Measurements from ENCODE around the gene ABCF2. TPM values are rescaled to one million over a fixed set of nuclear protein-coding genes. Genes with fewer than 3 reads are reported as not detected.

The ABCF2 gene
- total and polyA plus RNA-seq, 2 of the 13 experiments (the other 11 are each of a cell fraction or from before 2014, with no cell fraction given): 16.3 to 42.5 TPM

GRCh38 chr7:151232917-151233701 lies 6.1 kb upstream of the ABCF2 start (continued):
- no peak for TF ChIP-seq ZNF263 (CRISPR knock-in tag; IDR thresholded peaks at IDR 0.05)
- TF ChIP-seq NONO (IDR thresholded peaks at IDR 0.05): no peak
- no peak for TF ChIP-seq NONO (CRISPR knock-in tag; conservative IDR thresholded peaks at IDR 0.05)
- TF ChIP-seq RXRA (CRISPR knock-in tag; IDR thresholded peaks at IDR 0.05): 0 out of 2 replicates have a peak, but pooled peaks have one; percentile 9
- TF ChIP-seq, protein P1, sequence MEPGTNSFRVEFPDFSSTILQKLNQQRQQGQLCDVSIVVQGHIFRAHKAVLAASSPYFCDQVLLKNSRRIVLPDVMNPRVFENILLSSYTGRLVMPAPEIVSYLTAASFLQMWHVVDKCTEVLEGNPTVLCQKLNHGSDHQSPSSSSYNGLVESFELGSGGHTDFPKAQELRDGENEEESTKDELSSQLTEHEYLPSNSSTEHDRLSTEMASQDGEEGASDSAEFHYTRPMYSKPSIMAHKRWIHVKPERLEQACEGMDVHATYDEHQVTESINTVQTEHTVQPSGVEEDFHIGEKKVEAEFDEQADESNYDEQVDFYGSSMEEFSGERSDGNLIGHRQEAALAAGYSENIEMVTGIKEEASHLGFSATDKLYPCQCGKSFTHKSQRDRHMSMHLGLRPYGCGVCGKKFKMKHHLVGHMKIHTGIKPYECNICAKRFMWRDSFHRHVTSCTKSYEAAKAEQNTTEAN (CRISPR knock-in tag; conservative IDR thresholded peaks at IDR 0.05): no peak
- no peak for TF ChIP-seq ZGPAT (CRISPR knock-in tag; IDR thresholded peaks at IDR 0.05)
- TF ChIP-seq, protein P2, sequence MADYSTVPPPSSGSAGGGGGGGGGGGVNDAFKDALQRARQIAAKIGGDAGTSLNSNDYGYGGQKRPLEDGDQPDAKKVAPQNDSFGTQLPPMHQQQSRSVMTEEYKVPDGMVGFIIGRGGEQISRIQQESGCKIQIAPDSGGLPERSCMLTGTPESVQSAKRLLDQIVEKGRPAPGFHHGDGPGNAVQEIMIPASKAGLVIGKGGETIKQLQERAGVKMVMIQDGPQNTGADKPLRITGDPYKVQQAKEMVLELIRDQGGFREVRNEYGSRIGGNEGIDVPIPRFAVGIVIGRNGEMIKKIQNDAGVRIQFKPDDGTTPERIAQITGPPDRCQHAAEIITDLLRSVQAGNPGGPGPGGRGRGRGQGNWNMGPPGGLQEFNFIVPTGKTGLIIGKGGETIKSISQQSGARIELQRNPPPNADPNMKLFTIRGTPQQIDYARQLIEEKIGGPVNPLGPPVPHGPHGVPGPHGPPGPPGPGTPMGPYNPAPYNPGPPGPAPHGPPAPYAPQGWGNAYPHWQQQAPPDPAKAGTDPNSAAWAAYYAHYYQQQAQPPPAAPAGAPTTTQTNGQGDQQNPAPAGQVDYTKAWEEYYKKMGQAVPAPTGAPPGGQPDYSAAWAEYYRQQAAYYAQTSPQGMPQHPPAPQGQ (CRISPR knock-in tag; IDR thresholded peaks at IDR 0.05; ENCODE audit: borderline replicate concordance): no peak
- TF ChIP-seq FOXJ3 (CRISPR knock-in tag; IDR thresholded peaks at IDR 0.05; ENCODE audit: borderline replicate concordance): 0 out of 2 replicates have a peak, but pooled peaks have one; percentile 30
- TF ChIP-seq HMGXB3 (CRISPR knock-in tag; IDR thresholded peaks at IDR 0.05; ENCODE audit: borderline replicate concordance): no peak
